Hepatocyte (in vitro differentiated cells): Measurements from ENCODE around the gene SAP30BP. TPM values are rescaled to one million over a fixed set of nuclear protein-coding genes. Genes with fewer than 3 reads are reported as not detected.

Source experiments
- DNase-seq: peaks from one replicate; pipeline ENCODE4 v3.0.0-alpha.2; 2016; ENCODE audit warnings: low spot score
- H2AFZ ChIP-seq: fragments of 200-600 bp; sonication (generic); 2 replicates; pipeline ENCODE4 v1.6.0; 2016; ENCODE audit warnings: antibody characterized with exemption, mild to moderate bottlenecking
- H3K27ac ChIP-seq: fragments of 200-600 bp; sonication (generic); 2 replicates; pipeline ENCODE4 v1.5.1; 2016; ENCODE audit warnings: mild to moderate bottlenecking
- H3K27me3 ChIP-seq: fragments of 200-600 bp; sonication (generic); 2 replicates; pipeline ENCODE4 v1.6.1; 2016
- H3K36me3 ChIP-seq: fragments of 200-600 bp; sonication (generic); replicated peaks from 2 replicates; pipeline ENCODE4 v1.5.1; 2016; ENCODE audit warnings: low read depth; ENCODE audit not compliant: insufficient read depth
- H3K4me1 ChIP-seq: fragments of 200-600 bp; sonication (generic); 2 replicates; pipeline ENCODE4 v1.5.1; 2016; ENCODE audit warnings: mild to moderate bottlenecking, moderate library complexity; ENCODE audit not compliant: insufficient read depth
- H3K4me2 ChIP-seq: fragments of 200-600 bp; sonication (generic); 2 replicates; pipeline ENCODE4 v1.6.0; 2016
- H3K4me3 ChIP-seq: fragments of 200-600 bp; sonication (generic); 2 replicates; pipeline ENCODE4 v1.5.1; 2016; ENCODE audit warnings: mild to moderate bottlenecking
- H3K79me2 ChIP-seq: fragments of 200-600 bp; sonication (generic); 2 replicates; pipeline ENCODE4 v1.6.0; 2017; ENCODE audit warnings: mild to moderate bottlenecking
- H3K9me2 ChIP-seq: fragments of 200-600 bp; sonication (generic); replicated peaks from 2 replicates; pipeline ENCODE4 v1.6.0; 2017; ENCODE audit warnings: mild to moderate bottlenecking; ENCODE audit not compliant: insufficient read depth
- H3K9me3 ChIP-seq: fragments of 200-600 bp; sonication (generic); 2 replicates; pipeline ENCODE4 v1.5.1; 2016; ENCODE audit warnings: low read depth, mild to moderate bottlenecking
- H4K20me1 ChIP-seq: fragments of 200-600 bp; sonication (generic); 2 replicates; pipeline ENCODE4 v1.6.0; 2016; ENCODE audit warnings: mild to moderate bottlenecking; ENCODE audit not compliant: insufficient read depth, poor library complexity, severe bottlenecking
- EZH2 ChIP-seq: fragments of 200-600 bp; sonication (generic); IDR thresholded peaks from 2 replicates; pipeline ENCODE4 v1.6.1; 2016; ENCODE audit warnings: antibody characterized with exemption, mild to moderate bottlenecking, borderline replicate concordance
- EZH2phosphoT487 ChIP-seq: fragments of 200-600 bp; sonication (generic); IDR thresholded peaks from one replicate; pipeline ENCODE4 v1.6.1; 2018; ENCODE audit warnings: antibody characterized with exemption, mild to moderate bottlenecking, low read depth, moderate library complexity; ENCODE audit not compliant: unreplicated experiment, severe bottlenecking
- WGBS: methylation state at CpG from one replicate; pipeline ENCODE4 v1.1.6; 2016; ENCODE audit warnings: low lambda C conversion rate; ENCODE audit errors: missing lambda C conversion rate; 5-methylcytosine and 5-hydroxymethylcytosine counted together
- polyA plus RNA-seq: library from polyadenylated mRNA; unstranded; fragments of >200 nt; fragmentation: Nextera tagmentation; extraction: Ambion mirVana; gene quantifications from 2 replicates; pipeline ENCODE4 v1.2.1, GENCODE V29; 2016
- total RNA-seq: library from RNA; depleted of rRNA; stranded (reverse); fragments of >200 nt; gene quantifications from 2 replicates; pipeline ENCODE4 v1.2.3, GENCODE V29; 2014
- TF ChIP-seq, protein P1 (sequence below): fragments of 200-600 bp; sonication (generic); IDR thresholded peaks from 2 replicates; pipeline ENCODE4 v1.5.1; 2016; ENCODE audit warnings: antibody characterized with exemption, mild to moderate bottlenecking; ENCODE audit not compliant: poor library complexity

Gene SAP30BP
- total and polyA plus RNA-seq, 2 experiments from 2014 or later = 67.5 to 89.9 TPM

DNA sequence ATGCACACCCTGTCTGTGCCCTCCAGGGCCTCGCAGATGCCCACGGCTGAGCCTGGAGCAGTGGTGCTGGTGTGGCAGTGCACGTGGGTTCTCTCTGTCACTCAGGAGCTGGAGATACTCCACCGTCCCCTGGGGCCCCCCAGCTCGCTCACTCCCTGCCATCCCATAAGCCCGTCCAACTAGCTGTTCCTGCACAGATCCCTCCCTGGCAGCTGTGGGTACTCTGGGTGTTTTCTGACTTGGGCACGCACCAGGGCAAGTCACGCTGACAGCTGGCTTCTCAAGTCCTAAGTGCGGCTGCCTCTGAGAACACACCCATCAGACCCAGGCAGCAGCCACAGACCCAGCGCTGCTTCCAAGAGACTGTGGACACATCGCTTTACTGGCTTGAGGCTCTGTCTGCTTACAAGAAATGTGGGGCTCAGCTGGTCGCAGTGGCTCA is 28.7 kb downstream of the SAP30BP start:
- Histone ChIP-seq H3K79me2 (peaks cover 16% of the 10 kb centered on the region), H3K36me3 (no peaks in the 10 kb centered on the region), H3K4me2 (no peak overlapping the region), H3K9me3 (no peaks in the 10 kb centered on the region), H3K4me1 (peaks cover 27% of the 10 kb centered on the region), H3K4me3 (no peak overlapping the region), H3K9me2 (no peaks in the 10 kb centered on the region), H3K27me3 (no peaks in the 10 kb centered on the region), H2AFZ (no peak overlapping the region), H3K27ac (no peak overlapping the region), H4K20me1 (no peaks in the 10 kb centered on the region)
- TF ChIP-seq, protein P1, sequence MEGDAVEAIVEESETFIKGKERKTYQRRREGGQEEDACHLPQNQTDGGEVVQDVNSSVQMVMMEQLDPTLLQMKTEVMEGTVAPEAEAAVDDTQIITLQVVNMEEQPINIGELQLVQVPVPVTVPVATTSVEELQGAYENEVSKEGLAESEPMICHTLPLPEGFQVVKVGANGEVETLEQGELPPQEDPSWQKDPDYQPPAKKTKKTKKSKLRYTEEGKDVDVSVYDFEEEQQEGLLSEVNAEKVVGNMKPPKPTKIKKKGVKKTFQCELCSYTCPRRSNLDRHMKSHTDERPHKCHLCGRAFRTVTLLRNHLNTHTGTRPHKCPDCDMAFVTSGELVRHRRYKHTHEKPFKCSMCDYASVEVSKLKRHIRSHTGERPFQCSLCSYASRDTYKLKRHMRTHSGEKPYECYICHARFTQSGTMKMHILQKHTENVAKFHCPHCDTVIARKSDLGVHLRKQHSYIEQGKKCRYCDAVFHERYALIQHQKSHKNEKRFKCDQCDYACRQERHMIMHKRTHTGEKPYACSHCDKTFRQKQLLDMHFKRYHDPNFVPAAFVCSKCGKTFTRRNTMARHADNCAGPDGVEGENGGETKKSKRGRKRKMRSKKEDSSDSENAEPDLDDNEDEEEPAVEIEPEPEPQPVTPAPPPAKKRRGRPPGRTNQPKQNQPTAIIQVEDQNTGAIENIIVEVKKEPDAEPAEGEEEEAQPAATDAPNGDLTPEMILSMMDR = no peak
- TF ChIP-seq EZH2phosphoT487 (no peak), EZH2 (no peak)
- no peak for DNase-seq
- WGBS = 89% methylated on average over 12 of the region's 12 CpGs

- TF ChIP-seq EZH2 (no peak), EZH2phosphoT487 (no peak)
- TF ChIP-seq, protein P1 = no peak
- Histone ChIP-seq H3K27me3 (no peaks in the 10 kb centered on the region), H3K4me2 (peak overlapping the region; percentile 18), H4K20me1 (no peaks in the 10 kb centered on the region), H3K27ac (peak overlapping the region; percentile 94), H3K4me3 (no peak overlapping the region), H3K36me3 (peaks cover 3% of the 10 kb centered on the region), H3K4me1 (peaks cover 30% of the 10 kb centered on the region), H3K79me2 (peaks cover 4% of the 10 kb centered on the region), H3K9me2 (no peaks in the 10 kb centered on the region), H2AFZ (no peak overlapping the region), H3K9me3 (no peaks in the 10 kb centered on the region)
- 73% methylated on average over 10 of the region's 10 CpGs for WGBS
- DNase-seq = peak; percentile 26
Observed at GRCh38 chr17:75697651-75698291, 30.6 kb downstream of the SAP30BP start.

DNA sequence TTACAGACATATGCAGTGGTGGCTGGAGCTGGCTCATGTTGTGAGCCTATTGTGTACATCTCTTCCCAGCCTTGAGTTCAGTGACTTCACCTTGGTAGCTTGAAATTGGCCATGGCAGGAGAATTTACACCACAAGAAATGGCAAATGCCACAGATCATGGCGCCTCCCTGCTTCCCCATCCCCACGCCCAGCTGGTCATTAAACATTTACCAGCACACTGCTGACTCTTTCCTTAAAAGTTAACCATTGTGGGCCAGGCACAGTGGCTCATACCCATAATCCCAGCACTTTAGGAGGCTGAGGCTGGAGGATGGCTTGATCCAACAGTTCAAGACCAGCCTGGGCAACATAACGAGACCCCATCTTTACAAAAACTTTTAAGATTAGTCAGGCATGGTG is 31.5 kb downstream of the SAP30BP start:
- Histone ChIP-seq H3K4me1 (peaks cover 30% of the 10 kb centered on the region), H2AFZ (no peak overlapping the region), H3K4me3 (no peak overlapping the region), H3K9me2 (no peaks in the 10 kb centered on the region), H3K4me2 (no peak overlapping the region), H3K79me2 (peaks cover 4% of the 10 kb centered on the region), H3K36me3 (peaks cover 6% of the 10 kb centered on the region), H3K27ac (peak overlapping the region; percentile 94), H3K9me3 (no peaks in the 10 kb centered on the region), H4K20me1 (no peaks in the 10 kb centered on the region), H3K27me3 (no peaks in the 10 kb centered on the region)
- WGBS = 93% methylated on average over 3 of the region's 3 CpGs
- peak; percentile 10 for DNase-seq
- no peak for TF ChIP-seq EZH2
- TF ChIP-seq EZH2phosphoT487 = no peak
- TF ChIP-seq, protein P1 = no peak
